Measurements from ENCODE around the gene PTPRCAP.
A peak's percentile ranks its signal among the peaks of the same experiment; 100 is the strongest.
"Not testable (repeated sequence)": the region's sequence is repeated elsewhere in the genome, so short reads cannot be mapped to it uniquely, and the experiment has no call there.

Gene PTPRCAP

GRCh38 chr11:67429038-67429668 is 8.3 kb downstream of the PTPRCAP start:
- Histone ChIP-seq H3K27me3 (replicated peaks; ENCODE audit: insufficient read depth, low read length) (no peaks in the 10 kb centered on the region), H3F3A (ENCODE audit: insufficient read depth, low read length) (peaks cover 4% of the 10 kb centered on the region; the same call in 1 of the 2 replicates), H3K36me3 (replicated peaks; ENCODE audit: insufficient read depth, low read length) (no peaks in the 10 kb centered on the region; the same call in 1 of the 2 replicates), H2AFZ (ENCODE audit: low read length) (peak overlapping the region; percentile 21; the same call in 1 of the 2 replicates), H3K9ac (ENCODE audit: low read length) (peak overlapping the region; percentile 90), H3K9me2 (replicated peaks; ENCODE audit: insufficient read depth, low read length) (no peaks in the 10 kb centered on the region), H3K9me3 (replicated peaks; ENCODE audit: insufficient read depth, low read length) (no peaks in the 10 kb centered on the region), H3K27ac (ENCODE audit: low read length) (peak overlapping the region; percentile 26; the same call in 1 of the 2 replicates), H3K4me2 (ENCODE audit: low read depth, low read length) (peak overlapping the region; percentile 74), H3K4me1 (ENCODE audit: low read length) (peaks cover 4% of the 10 kb centered on the region), H4K20me1 (ENCODE audit: insufficient read depth, low read length) (no peaks in the 10 kb centered on the region), H3K4me3 (ENCODE audit: low read length) (peak overlapping the region; percentile 98), H3K79me2 (ENCODE audit: low read length) (peaks cover 33% of the 10 kb centered on the region)
- no peak for DNase-seq
- no peak for TF ChIP-seq EZH2phosphoT487 (IDR thresholded peaks at IDR 0.05; ENCODE audit: low read length)
- no peak for TF ChIP-seq CTCF (IDR thresholded peaks at IDR 0.05; ENCODE audit: low read length)
- no peak for TF ChIP-seq EZH2 (optimal IDR thresholded peaks at IDR 0.05; ENCODE audit: low read depth, low read length)

- peak within 1 kb of the TSS; percentile 90 for H3K9ac ChIP-seq (ENCODE audit: low read length)
- peak within 1 kb of the TSS; percentile 98 for H3K4me3 ChIP-seq (ENCODE audit: low read length)
- peaks cover 4% of the 10 kb centered on the region for H3K4me1 ChIP-seq (ENCODE audit: low read length)
Observed at GRCh38 chr11:67428052-67429001, 9.2 kb downstream of the PTPRCAP start, which contains the start of gene RPS6KB2. TSS of gene RPS6KB2 (plus strand) at chr11:67428494. CDS start at chr11:67428546, 52 bp downstream.

GRCh38 chr11:67427364-67427859 is 10.1 kb downstream of the PTPRCAP start:
- Histone ChIP-seq H3K9ac (ENCODE audit: low read length) (peak overlapping the region; percentile 90), H3K4me2 (ENCODE audit: low read depth, low read length) (peak overlapping the region; percentile 82), H3K79me2 (ENCODE audit: low read length) (peaks cover 33% of the 10 kb centered on the region), H3K4me3 (ENCODE audit: low read length) (peak overlapping the region; percentile 98), H2AFZ (ENCODE audit: low read length) (peak overlapping the region; percentile 69), H3K27ac (ENCODE audit: low read length) (peak overlapping the region; percentile 68)
- H3K36me3 ChIP-seq (replicated peaks; ENCODE audit: insufficient read depth, low read length); H3K4me1 ChIP-seq (ENCODE audit: low read length); H3K9me2 ChIP-seq (replicated peaks; ENCODE audit: insufficient read depth, low read length); H3K27me3 ChIP-seq (replicated peaks; ENCODE audit: insufficient read depth, low read length); H3F3A ChIP-seq (ENCODE audit: insufficient read depth, low read length); H4K20me1 ChIP-seq (ENCODE audit: insufficient read depth, low read length); H3K9me3 ChIP-seq (replicated peaks; ENCODE audit: insufficient read depth, low read length): not testable (repeated sequence)
- DNase-seq = peak; percentile 13

More at GRCh38 chr11:67428052-67429001, 9.2 kb downstream of the PTPRCAP start, which contains the start of gene RPS6KB2:
- no peaks in the 10 kb centered on the region for H3K9me2 ChIP-seq (replicated peaks; ENCODE audit: insufficient read depth, low read length)
- peak within 1 kb of the TSS; percentile 82 for H3K4me2 ChIP-seq (ENCODE audit: low read depth, low read length)
- DNase-seq = peak; percentile 97
- peaks cover 4% of the 10 kb centered on the region; the same call in 1 of the 2 replicates for H3F3A ChIP-seq (ENCODE audit: insufficient read depth, low read length)
- H3K36me3 ChIP-seq (replicated peaks; ENCODE audit: insufficient read depth, low read length) = no peaks in the 10 kb centered on the region; the same call in 1 of the 2 replicates
- TF ChIP-seq EZH2phosphoT487 (IDR thresholded peaks at IDR 0.05; ENCODE audit: low read length) (no peak), EZH2 (optimal IDR thresholded peaks at IDR 0.05; ENCODE audit: low read depth, low read length) (no peak), CTCF (IDR thresholded peaks at IDR 0.05; ENCODE audit: low read length) (no peak)
- peaks cover 33% of the 10 kb centered on the region for H3K79me2 ChIP-seq (ENCODE audit: low read length)
- H2AFZ ChIP-seq (ENCODE audit: low read length) = peak within 1 kb of the TSS; percentile 69
- H4K20me1 ChIP-seq (ENCODE audit: insufficient read depth, low read length) = no peaks in the 10 kb centered on the region
- H3K27ac ChIP-seq (ENCODE audit: low read length) = peak within 1 kb of the TSS; percentile 68
- no peaks in the 10 kb centered on the region for H3K9me3 ChIP-seq (replicated peaks; ENCODE audit: insufficient read depth, low read length)
- no peaks in the 10 kb centered on the region for H3K27me3 ChIP-seq (replicated peaks; ENCODE audit: insufficient read depth, low read length)

Data from MM.1S (cell line).